IMR-90 (cell line): ENCODE measurements around the gene DISC1. TPM values are rescaled to one million over a fixed set of nuclear protein-coding genes. Genes with fewer than 3 reads are reported as not detected.

Source experiments
- ATAC-seq: fragments of 200-7000 bp; cut with Tn5 transposase; 2 replicates; pipeline ENCODE4 v1.9.1; 2020; ENCODE audit warnings: low read depth, mild to moderate bottlenecking, moderate library complexity
- BruUV-seq: library from RNA; stranded (reverse); fragments of 400-500 nt; replicated peaks from 2 replicates; lab custom pipeline; 2021; lab: Mats Ljungman, UMichigan
- CTCF ChIA-PET: fragments of 300-600 bp; formaldehyde crosslinking; extraction: SDS; loops from one replicate; lab custom pipeline; 2021; ENCODE audit warnings: antibody characterized with exemption; lab: Yijun Ruan, JAX
- POLR2A ChIA-PET: fragments of 300-600 bp; sonication (Branson Sonifier 250); formaldehyde crosslinking; loops from one replicate; lab custom pipeline; 2022; ENCODE audit warnings: antibody characterized with exemption; ENCODE audit not compliant: unreplicated experiment; lab: Charles Lee
- DNase-seq: peaks from one replicate; pipeline ENCODE4 v3.0.0; 2013
- H2AFZ ChIP-seq: replicated peaks from 2 replicates; pipeline ENCODE3; 2013; ENCODE audit warnings: low read length, mild to moderate bottlenecking; ENCODE audit not compliant: poor library complexity
- H2AK5ac ChIP-seq: 2 replicates; pipeline ENCODE4 v1.6.1; 2013; ENCODE audit warnings: low read depth, low read length, inconsistent platforms
- H2AK9ac ChIP-seq: replicated peaks from 2 replicates; pipeline ENCODE3; 2013; ENCODE audit warnings: mild to moderate bottlenecking, low read depth, low read length, moderate library complexity; ENCODE audit not compliant: poor library complexity
- H2BK120ac ChIP-seq: 2 replicates; pipeline ENCODE4 v1.6.1; 2013; ENCODE audit warnings: low read depth, low read length, inconsistent platforms
- H2BK15ac ChIP-seq: 3 replicates; pipeline ENCODE4 v1.6.1; 2013; ENCODE audit warnings: low read depth, low read length, inconsistent platforms
- H2BK20ac ChIP-seq: 2 replicates; pipeline ENCODE4 v1.6.1; 2013; ENCODE audit warnings: low read depth, mild to moderate bottlenecking, inconsistent platforms, low read length, moderate library complexity
- H2BK5ac ChIP-seq: 2 replicates; pipeline ENCODE4 v1.6.1; 2013; ENCODE audit warnings: mild to moderate bottlenecking, low read depth, low read length, inconsistent platforms; ENCODE audit not compliant: poor library complexity, severe bottlenecking
- H3K14ac ChIP-seq: replicated peaks from 2 replicates; pipeline ENCODE4 v1.6.1; 2013; ENCODE audit warnings: low read depth, low read length, inconsistent platforms
- H3K18ac ChIP-seq: 2 replicates; pipeline ENCODE4 v1.6.1; 2013; ENCODE audit warnings: low read depth, low read length, control low read depth
- H3K23ac ChIP-seq: 2 replicates; pipeline ENCODE4 v1.6.1; 2013; ENCODE audit warnings: low read depth, low read length, inconsistent platforms
- H3K27ac ChIP-seq: 2 replicates; pipeline ENCODE4 v1.5.1; 2013; ENCODE audit warnings: mild to moderate bottlenecking, control low read depth, low read length; ENCODE audit not compliant: insufficient read depth
- H3K27me3 ChIP-seq: 2 replicates; pipeline ENCODE4 v1.6.1; 2013; ENCODE audit warnings: low read length; ENCODE audit not compliant: control insufficient read depth, insufficient read depth
- H3K36me3 ChIP-seq: 2 replicates; pipeline ENCODE4 v1.6.1; 2013; ENCODE audit warnings: low read length, mixed read lengths; ENCODE audit not compliant: control insufficient read depth, insufficient read depth
- H3K4ac ChIP-seq: 2 replicates; pipeline ENCODE4 v1.6.1; 2013; ENCODE audit warnings: low read depth, low read length, inconsistent platforms
- H3K4me1 ChIP-seq: 2 replicates; pipeline ENCODE4 v1.6.1; 2013; ENCODE audit warnings: low read length, mixed read lengths; ENCODE audit not compliant: control insufficient read depth, insufficient read depth
- H3K4me2 ChIP-seq: 2 replicates; pipeline ENCODE4 v1.6.1; 2013; ENCODE audit warnings: low read depth, mild to moderate bottlenecking, control low read depth, low read length, moderate library complexity
- H3K4me3 ChIP-seq: 2 replicates; pipeline ENCODE4 v1.5.1; 2013; ENCODE audit warnings: low read depth, mild to moderate bottlenecking, control low read depth, low read length, moderate library complexity; ENCODE audit not compliant: insufficient read depth
- H3K56ac ChIP-seq: 2 replicates; pipeline ENCODE4 v1.6.1; 2013; ENCODE audit warnings: low read length, inconsistent platforms; ENCODE audit not compliant: insufficient read depth; ENCODE audit errors: extremely low read depth
- H3K79me1 ChIP-seq, 2 experiments: 2 replicates each; pipeline ENCODE4 v1.6.1; 2013; ENCODE audit warnings: low read length in 2 of 2, inconsistent platforms in 1 of 2, low read depth in 1 of 2
- H3K9ac ChIP-seq: 2 replicates; pipeline ENCODE4 v1.6.1; 2013; ENCODE audit warnings: low read depth, low read length, control low read depth
- H3K9me1 ChIP-seq: 2 replicates; pipeline ENCODE4 v1.6.1; 2013; ENCODE audit warnings: low read length, inconsistent platforms; ENCODE audit not compliant: insufficient read depth
- H3K9me3 ChIP-seq: 2 replicates; pipeline ENCODE4 v1.6.1; 2013; ENCODE audit warnings: low read length; ENCODE audit not compliant: control insufficient read depth, insufficient read depth
- H4K20me1 ChIP-seq: 2 replicates; pipeline ENCODE4 v1.6.1; 2013; ENCODE audit warnings: low read length, inconsistent platforms; ENCODE audit not compliant: insufficient read depth
- H4K5ac ChIP-seq: 2 replicates; pipeline ENCODE4 v1.6.1; 2013; ENCODE audit warnings: mild to moderate bottlenecking, low read depth, low read length, control low read depth
- H4K8ac ChIP-seq, 2 experiments: 2 replicates each; pipeline ENCODE4 v1.6.1; 2013; ENCODE audit warnings: low read depth in 2 of 2, low read length in 2 of 2, control low read depth in 1 of 2, inconsistent platforms in 1 of 2
- H4K91ac ChIP-seq: 2 replicates; pipeline ENCODE4 v1.6.1; 2013; ENCODE audit warnings: low read depth, low read length, inconsistent platforms; ENCODE audit not compliant: insufficient read depth
- CEBPB ChIP-seq: IDR thresholded peaks from 2 replicates; pipeline ENCODE4 v1.6.1; 2012; ENCODE audit warnings: low read depth, low read length, improper control_type of control experiment
- CTCF ChIP-seq: conservative IDR thresholded peaks from 2 replicates; pipeline ENCODE4 v1.5.1; 2012; ENCODE audit warnings: mild to moderate bottlenecking, low read depth, low read length, improper control_type of control experiment
- MAFK ChIP-seq: IDR thresholded peaks from 2 replicates; pipeline ENCODE4 v1.6.1; 2012; ENCODE audit warnings: low read depth, low read length, improper control_type of control experiment
- MAZ ChIP-seq: IDR thresholded peaks from 2 replicates; pipeline ENCODE4 v1.6.1; 2012; ENCODE audit warnings: low read depth, mild to moderate bottlenecking, low read length, improper control_type of control experiment, moderate library complexity, borderline replicate concordance
- POLR2A ChIP-seq: IDR thresholded peaks from 2 replicates; pipeline ENCODE4 v1.6.1; 2012; ENCODE audit warnings: mild to moderate bottlenecking, low read depth, low read length
- RAD21 ChIP-seq: IDR thresholded peaks from 2 replicates; pipeline ENCODE4 v1.6.1; 2012; ENCODE audit warnings: low read length, improper control_type of control experiment
- USF2 ChIP-seq: fragments of 150-350 bp; IDR thresholded peaks from 2 replicates; pipeline ENCODE4 v1.6.1; 2017; ENCODE audit warnings: mild to moderate bottlenecking, antibody characterized with exemption, low read length, low read depth
- WGBS, 2 experiments: methylation state at CpG; one replicate each; pipeline versions ENCODE4 v1.1.5 to v1.1.7; 2013; ENCODE audit warnings: missing lambda C conversion rate in 2 of 2; ENCODE audit not compliant: insufficient read length in 1 of 2; ENCODE audit errors: extremely low coverage in 2 of 2; 5-methylcytosine and 5-hydroxymethylcytosine counted together
- dilution Hi-C: fragments of 300-500 bp; cut with HindIII; formaldehyde crosslinking; loops from one replicate; pipeline ENCODE4 v1.14.3; 2018; ENCODE audit warnings: low sequenced_read_pairs; ENCODE audit not compliant: unreplicated experiment
- in situ Hi-C: fragments of 300-500 bp; cut with MboI; formaldehyde crosslinking; loops from 3 replicates; pipeline ENCODE4 v1.14.3; 2019; ENCODE audit warnings: low sequenced_read_pairs, inconsistent platforms, mixed read lengths
- intact Hi-C: fragments of 100-400 bp; cut with micrococcal nuclease; formaldehyde crosslinking; loops from 2 replicates; pipeline ENCODE4 v1.10.0; 2022
- polyA plus RNA-seq, 3 experiments: library from polyadenylated mRNA; depleted of rRNA; stranded (reverse); fragments of >200 nt; gene quantifications; 2 replicates each; pipeline ENCODE4 v1.2.3, GENCODE V29; 2012; ENCODE audit warnings: low replicate concordance in 1 of 3
- total RNA-seq: library from RNA; depleted of rRNA; stranded (reverse); fragments of >200 nt; gene quantifications from 2 replicates; pipeline ENCODE4 v1.2.3, GENCODE V29; 2012

DISC1 gene
- total and polyA plus RNA-seq, 2 of the 4 experiments (the other 2 are of a cell fraction) = 2.2 to 7.0 TPM

- in situ Hi-C loops (no loop called here), dilution Hi-C loops (no loop called here), intact Hi-C loops (no loop called here)
- Histone ChIP-seq H3K4ac (peak overlapping the region; percentile 70), H3K4me2 (no peak overlapping the region), H3K18ac (0 out of 2 replicates have a peak overlapping the region, but pooled peaks have one; percentile 7), H3K79me1 (no peaks in the 10 kb centered on the region), H2AK5ac (peak overlapping the region; percentile 63), H2AK9ac (no peak overlapping the region), H2BK20ac (peak overlapping the region; percentile 48), H3K14ac (peak overlapping the region; percentile 79), H3K27me3 (no peaks in the 10 kb centered on the region), H3K9me1 (peaks cover 4% of the 10 kb centered on the region), H3K4me1 (no peaks in the 10 kb centered on the region), H3K27ac (no peak overlapping the region), H2BK120ac (peak overlapping the region; percentile 83), H2AFZ (no peak overlapping the region), H3K36me3 (no peaks in the 10 kb centered on the region), H4K8ac (peak overlapping the region in 1 of 2 experiments; percentile 2; a peak in 1 of 4 replicates), H4K20me1 (no peaks in the 10 kb centered on the region), H3K9me3 (no peaks in the 10 kb centered on the region), H4K91ac (peak overlapping the region; percentile 72; the same call in 1 of the 2 replicates), H3K9ac (no peak overlapping the region), H2BK15ac (peak overlapping the region; percentile 66; the same call in 1 of the 3 replicates), H2BK5ac (no peak overlapping the region), H3K23ac (peak overlapping the region; percentile 74), H3K56ac (no peak overlapping the region), H3K4me3 (no peak overlapping the region), H4K5ac (no peak overlapping the region)
- CTCF ChIA-PET = no interaction called here
- no CpG with 5 or more reads among the region's 6 CpGs for WGBS, 2 experiments
- POLR2A ChIA-PET = no interaction called here
- TF ChIP-seq CEBPB (no peak), MAZ (no peak), USF2 (no peak), POLR2A (no peak), MAFK (no peak), RAD21 (no peak), CTCF (no peak)
- BruUV-seq = no TSS peak
- peak; percentile 24 for ATAC-seq
- DNase-seq = no peak
These were observed 191.7 kb downstream of the DISC1 start for GRCh38 chr1:231818337-231818736.
